K562 (cell line): ENCODE data around the gene COX6B1. TPM values are rescaled to one million over a fixed set of nuclear protein-coding genes. Genes with fewer than 3 reads are reported as not detected.

Source experiments
- C11orf30 ChIP-seq: fragments of 450-650 bp; IDR thresholded peaks from 2 replicates; pipeline ENCODE4 v1.6.1; 2016; ENCODE audit warnings: low read depth, mild to moderate bottlenecking
- CC2D1A ChIP-seq: fragments of 450-650 bp; IDR thresholded peaks from 2 replicates; pipeline ENCODE4 v1.6.1; 2017; ENCODE audit warnings: mild to moderate bottlenecking
- IRF9 ChIP-seq: fragments of 450-650 bp; IDR thresholded peaks from 2 replicates; pipeline ENCODE4 v1.6.1; 2016; ENCODE audit warnings: missing biosample characterization, missing genetic modification characterization
- MXI1 ChIP-seq: IDR thresholded peaks from 2 replicates; pipeline ENCODE4 v1.6.1; 2011; ENCODE audit warnings: low read depth, mild to moderate bottlenecking, improper control_type of control experiment, low read length
- NBN ChIP-seq: fragments of 450-650 bp; IDR thresholded peaks from 2 replicates; pipeline ENCODE4 v1.6.1; 2016; ENCODE audit warnings: low read depth, mild to moderate bottlenecking
- POLR2A ChIP-seq: fragments of 450-650 bp; conservative IDR thresholded peaks from 2 replicates; pipeline ENCODE4 v1.6.1; 2016
- RUNX1 ChIP-seq: sonication (generic); IDR thresholded peaks from 2 replicates; pipeline ENCODE4 v1.6.1; 2016; ENCODE audit warnings: antibody characterized with exemption, low read depth
- SIN3A ChIP-seq, 2 experiments: fragments of 150-350 bp in 1 of 2; IDR thresholded peaks; 2 replicates each; pipeline ENCODE4 v1.6.1; 2011 to 2016; ENCODE audit warnings: borderline replicate concordance in 2 of 2, low read depth in 2 of 2, low read length in 2 of 2, mild to moderate bottlenecking in 2 of 2, moderate library complexity in 2 of 2; ENCODE audit not compliant: control insufficient read depth in 1 of 2
- SREBF2 ChIP-seq: sonication (generic); formaldehyde crosslinking; IDR thresholded peaks from 2 replicates; pipeline ENCODE4 v1.4.0; 2020; ENCODE audit warnings: mild to moderate bottlenecking, missing genetic modification reagents
- ZNF212 ChIP-seq: fragments of 450-650 bp; formaldehyde crosslinking; IDR thresholded peaks from 2 replicates; pipeline ENCODE4 v1.4.0; 2020; ENCODE audit warnings: mild to moderate bottlenecking
- ZNF232 ChIP-seq: sonication (generic); formaldehyde crosslinking; IDR thresholded peaks from 2 replicates; pipeline ENCODE4 v1.8.0; 2022; ENCODE audit warnings: mild to moderate bottlenecking, missing genetic modification reagents
- ZNF280A ChIP-seq: fragments of 450-650 bp; IDR thresholded peaks from 2 replicates; pipeline ENCODE4 v1.6.1; 2018; ENCODE audit warnings: mild to moderate bottlenecking, low read depth; ENCODE audit not compliant: partially characterized antibody
- ZNF3 ChIP-seq: fragments of 250-450 bp; sonication (Bioruptor Pico); IDR thresholded peaks from 2 replicates; pipeline ENCODE4 v1.5.0; 2021; ENCODE audit warnings: mild to moderate bottlenecking, moderate library complexity
- ZNF511 ChIP-seq: sonication (generic); formaldehyde crosslinking; IDR thresholded peaks from 2 replicates; pipeline ENCODE4 v1.8.0; 2022; ENCODE audit warnings: mild to moderate bottlenecking, missing genetic modification reagents
- polyA plus RNA-seq, 8 experiments: library from polyadenylated mRNA; depleted of rRNA in 4 of 8; stranded (reverse) in 5 of 8; unstranded in 3 of 8; fragments of >200 nt; fragmentation: Nextera tagmentation in 2 of 8; fragmentation: Illumina TruSeq in 1 of 8; extraction: Ambion mirVana in 2 of 8; extraction: Trizol in 1 of 8; gene quantifications; 2 replicates each; pipeline versions ENCODE4 v1.2.1 to v1.2.3, GENCODE V29; 2011 to 2014; ENCODE audit warnings: inconsistent platforms in 1 of 8, missing spikeins in 1 of 8
- total RNA-seq, 7 experiments: library from RNA; depleted of rRNA in 6 of 7; stranded (reverse); fragments of >200 nt in 6 of 7; fragmentation: Illumina TruSeq in 2 of 7; extraction: Trizol in 2 of 7; gene quantifications; 2 replicates each; pipeline versions ENCODE4 v1.2.1 to v1.2.3, GENCODE V29; 2011 to 2021; ENCODE audit warnings: low replicate concordance in 1 of 7
- TF ChIP-seq, protein P1 (sequence below): fragments of 450-650 bp; IDR thresholded peaks from 2 replicates; pipeline ENCODE4 v1.6.1; 2018; ENCODE audit not compliant: partially characterized antibody
- TF ChIP-seq, protein P2 (sequence below): sonication (generic); formaldehyde crosslinking; IDR thresholded peaks from 2 replicates; pipeline ENCODE4 v1.8.1; 2023; ENCODE audit warnings: mild to moderate bottlenecking, missing genetic modification reagents
- TF ChIP-seq, protein P3 (sequence below): fragments of 250-450 bp; sonication (Bioruptor Pico); IDR thresholded peaks from 2 replicates; pipeline ENCODE4 v1.4.0; 2020; ENCODE audit warnings: borderline replicate concordance

Gene COX6B1
- total and polyA plus RNA-seq, 9 of the 15 experiments (the other 6 are each of a cell fraction or from before 2014, with no cell fraction given) = 777 to 2,393 (median 1,219) TPM

DNA sequence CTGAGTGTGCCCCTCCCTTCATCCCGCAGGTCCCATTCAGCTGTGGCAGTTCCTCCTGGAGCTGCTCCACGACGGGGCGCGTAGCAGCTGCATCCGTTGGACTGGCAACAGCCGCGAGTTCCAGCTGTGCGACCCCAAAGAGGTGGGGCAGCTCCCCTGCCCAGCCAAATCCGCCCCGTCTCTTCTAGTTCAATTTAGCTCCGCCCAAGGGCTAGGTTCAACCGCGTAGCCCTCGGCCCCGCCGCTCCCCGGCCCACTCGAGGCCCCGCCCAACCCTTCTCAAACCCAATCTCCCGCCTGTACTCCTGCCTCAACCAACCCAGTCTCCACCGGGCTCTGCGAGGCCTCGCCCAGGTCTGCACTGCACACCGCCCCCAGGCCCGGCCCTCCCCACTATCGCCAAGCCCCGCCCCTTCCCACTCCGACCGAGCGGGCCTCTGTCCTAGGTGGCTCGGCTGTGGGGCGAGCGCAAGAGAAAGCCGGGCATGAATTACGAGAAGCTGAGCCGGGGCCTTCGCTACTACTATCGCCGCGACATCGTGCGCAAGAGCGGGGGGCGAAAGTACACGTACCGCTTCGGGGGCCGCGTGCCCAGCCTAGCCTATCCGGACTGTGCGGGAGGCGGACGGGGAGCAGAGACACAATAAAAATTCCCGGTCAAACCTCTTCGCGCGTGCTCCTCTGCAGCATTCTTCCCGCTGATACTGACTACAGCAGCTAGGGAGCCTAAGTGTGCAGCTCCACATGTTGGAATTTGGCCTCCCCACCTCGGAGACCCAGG is 3.7 kb upstream of the COX6B1 start (continued):
- TF ChIP-seq, protein P1, sequence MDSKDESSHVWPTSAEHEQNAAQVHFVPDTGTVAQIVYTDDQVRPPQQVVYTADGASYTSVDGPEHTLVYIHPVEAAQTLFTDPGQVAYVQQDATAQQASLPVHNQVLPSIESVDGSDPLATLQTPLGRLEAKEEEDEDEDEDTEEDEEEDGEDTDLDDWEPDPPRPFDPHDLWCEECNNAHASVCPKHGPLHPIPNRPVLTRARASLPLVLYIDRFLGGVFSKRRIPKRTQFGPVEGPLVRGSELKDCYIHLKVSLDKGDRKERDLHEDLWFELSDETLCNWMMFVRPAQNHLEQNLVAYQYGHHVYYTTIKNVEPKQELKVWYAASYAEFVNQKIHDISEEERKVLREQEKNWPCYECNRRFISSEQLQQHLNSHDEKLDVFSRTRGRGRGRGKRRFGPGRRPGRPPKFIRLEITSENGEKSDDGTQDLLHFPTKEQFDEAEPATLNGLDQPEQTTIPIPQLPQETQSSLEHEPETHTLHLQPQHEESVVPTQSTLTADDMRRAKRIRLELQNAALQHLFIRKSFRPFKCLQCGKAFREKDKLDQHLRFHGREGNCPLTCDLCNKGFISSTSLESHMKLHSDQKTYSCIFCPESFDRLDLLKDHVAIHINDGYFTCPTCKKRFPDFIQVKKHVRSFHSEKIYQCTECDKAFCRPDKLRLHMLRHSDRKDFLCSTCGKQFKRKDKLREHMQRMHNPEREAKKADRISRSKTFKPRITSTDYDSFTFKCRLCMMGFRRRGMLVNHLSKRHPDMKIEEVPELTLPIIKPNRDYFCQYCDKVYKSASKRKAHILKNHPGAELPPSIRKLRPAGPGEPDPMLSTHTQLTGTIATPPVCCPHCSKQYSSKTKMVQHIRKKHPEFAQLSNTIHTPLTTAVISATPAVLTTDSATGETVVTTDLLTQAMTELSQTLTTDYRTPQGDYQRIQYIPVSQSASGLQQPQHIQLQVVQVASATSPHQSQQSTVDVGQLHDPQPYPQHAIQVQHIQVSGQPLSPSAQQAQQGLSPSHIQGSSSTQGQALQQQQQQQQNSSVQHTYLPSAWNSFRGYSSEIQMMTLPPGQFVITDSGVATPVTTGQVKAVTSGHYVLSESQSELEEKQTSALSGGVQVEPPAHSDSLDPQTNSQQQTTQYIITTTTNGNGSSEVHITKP = no peak
- TF ChIP-seq NBN = no peak; the same call in 1 of the 2 replicates
- no peak for TF ChIP-seq ZNF511 (CRISPR knock-in tag)
- TF ChIP-seq IRF9 (tag) = no peak
- TF ChIP-seq POLR2A = peak; percentile 72
- TF ChIP-seq ZNF232 = no peak
- no peak for TF ChIP-seq CC2D1A
- TF ChIP-seq C11orf30 = no peak
- TF ChIP-seq, protein P2, sequence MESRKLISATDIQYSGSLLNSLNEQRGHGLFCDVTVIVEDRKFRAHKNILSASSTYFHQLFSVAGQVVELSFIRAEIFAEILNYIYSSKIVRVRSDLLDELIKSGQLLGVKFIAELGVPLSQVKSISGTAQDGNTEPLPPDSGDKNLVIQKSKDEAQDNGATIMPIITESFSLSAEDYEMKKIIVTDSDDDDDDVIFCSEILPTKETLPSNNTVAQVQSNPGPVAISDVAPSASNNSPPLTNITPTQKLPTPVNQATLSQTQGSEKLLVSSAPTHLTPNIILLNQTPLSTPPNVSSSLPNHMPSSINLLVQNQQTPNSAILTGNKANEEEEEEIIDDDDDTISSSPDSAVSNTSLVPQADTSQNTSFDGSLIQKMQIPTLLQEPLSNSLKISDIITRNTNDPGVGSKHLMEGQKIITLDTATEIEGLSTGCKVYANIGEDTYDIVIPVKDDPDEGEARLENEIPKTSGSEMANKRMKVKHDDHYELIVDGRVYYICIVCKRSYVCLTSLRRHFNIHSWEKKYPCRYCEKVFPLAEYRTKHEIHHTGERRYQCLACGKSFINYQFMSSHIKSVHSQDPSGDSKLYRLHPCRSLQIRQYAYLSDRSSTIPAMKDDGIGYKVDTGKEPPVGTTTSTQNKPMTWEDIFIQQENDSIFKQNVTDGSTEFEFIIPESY = no peak
- TF ChIP-seq ZNF280A = no peak
- no peak for TF ChIP-seq ZNF3 (CRISPR knock-in tag)
- TF ChIP-seq SREBF2 = no peak
- TF ChIP-seq RUNX1 = no peak
- TF ChIP-seq SIN3A (IDR thresholded peaks at IDR 0.05; ENCODE audit: borderline replicate concordance in 2 of 2, control insufficient read depth in 1 of 2, low read depth in 2 of 2, low read length in 2 of 2) = peak in 1 of 2 experiments; percentile 50; a peak in 1 of 4 replicates
- no peak for TF ChIP-seq ZNF212 (CRISPR knock-in tag)
- TF ChIP-seq, protein P3, sequence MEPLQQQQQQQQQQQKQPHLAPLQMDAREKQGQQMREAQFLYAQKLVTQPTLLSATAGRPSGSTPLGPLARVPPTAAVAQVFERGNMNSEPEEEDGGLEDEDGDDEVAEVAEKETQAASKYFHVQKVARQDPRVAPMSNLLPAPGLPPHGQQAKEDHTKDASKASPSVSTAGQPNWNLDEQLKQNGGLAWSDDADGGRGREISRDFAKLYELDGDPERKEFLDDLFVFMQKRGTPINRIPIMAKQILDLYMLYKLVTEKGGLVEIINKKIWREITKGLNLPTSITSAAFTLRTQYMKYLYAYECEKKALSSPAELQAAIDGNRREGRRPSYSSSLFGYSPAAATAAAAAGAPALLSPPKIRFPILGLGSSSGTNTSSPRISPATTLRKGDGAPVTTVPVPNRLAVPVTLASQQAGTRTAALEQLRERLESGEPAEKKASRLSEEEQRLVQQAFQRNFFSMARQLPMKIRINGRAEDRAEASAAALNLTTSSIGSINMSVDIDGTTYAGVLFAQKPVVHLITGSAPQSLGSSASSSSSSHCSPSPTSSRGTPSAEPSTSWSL = no peak
- 0 out of 2 replicates have a peak, but pooled peaks have one; percentile 13 for TF ChIP-seq MXI1
